HepG2 (cell line): ENCODE measurements around the gene UBTD2. TPM values are rescaled to one million over a fixed set of nuclear protein-coding genes. Genes with fewer than 3 reads are reported as not detected.

Experiments used
- ATAC-seq: fragments of 200-7000 bp; cut with Tn5 transposase; 3 replicates; pipeline ENCODE4 v1.9.1; 2020; ENCODE audit warnings: mild to moderate bottlenecking, moderate library complexity
- BruUV-seq: library from RNA; stranded (reverse); fragments of 400-500 nt; replicated peaks from 2 replicates; lab custom pipeline; 2021; lab: Mats Ljungman, UMichigan
- CTCF ChIA-PET: fragments of 300-600 bp; formaldehyde crosslinking; extraction: SDS; loops from one replicate; lab custom pipeline; 2021; ENCODE audit warnings: low total read pairs, inconsistent platforms, low intra/inter-chr PET ratio; lab: Yijun Ruan, JAX
- POLR2A ChIA-PET: fragments of 350-600 bp; sonication (Branson Sonifier 250); formaldehyde crosslinking; loops from one replicate; lab custom pipeline; 2020; ENCODE audit warnings: antibody characterized with exemption, inconsistent platforms; lab: Yijun Ruan, JAX
- DNase-seq: peaks from one replicate; pipeline ENCODE4 v3.0.0-alpha.2; 2015; ENCODE audit warnings: low spot score
- FAIRE-seq: peaks from 3 replicates; lab custom pipeline; 2011; peaks lifted over from hg19 to GRCh38; lab: Jason Lieb, UNC
- H2AFZ ChIP-seq: one replicate; pipeline ENCODE4 v1.6.1; 2011; ENCODE audit warnings: low read length, inconsistent platforms
- H3K27ac ChIP-seq: fragments of 300-600 bp; 3 replicates; pipeline ENCODE4 v1.8.0; 2011; ENCODE audit warnings: mixed run types, mild to moderate bottlenecking, mixed read lengths, low read length, inconsistent platforms; ENCODE audit not compliant: insufficient read depth; ENCODE audit errors: extremely low read length
- H3K27me3 ChIP-seq, 2 experiments: fragments of 200-600 bp in 1 of 2; 2 replicates in 1 of 2; 3 replicates in 1 of 2; pipeline versions ENCODE4 v1.6.0 to v1.8.0; 2011; ENCODE audit warnings: low read length in 2 of 2, mild to moderate bottlenecking in 2 of 2, moderate library complexity in 2 of 2, inconsistent platforms in 1 of 2; ENCODE audit not compliant: insufficient read depth in 2 of 2, control insufficient read depth in 1 of 2
- H3K36me3 ChIP-seq, 2 experiments: fragments of 200-600 bp in 1 of 2; replicated peaks in 1 of 2; 2 replicates in 1 of 2; 3 replicates in 1 of 2; pipeline versions ENCODE4 v1.5.1 to v1.8.0; 2011; ENCODE audit warnings: low read length in 2 of 2, inconsistent platforms in 1 of 2; ENCODE audit not compliant: insufficient read depth in 2 of 2, control insufficient read depth in 1 of 2
- H3K4me1 ChIP-seq: 2 replicates; pipeline ENCODE4 v1.5.1; 2012; ENCODE audit warnings: low read length, inconsistent platforms; ENCODE audit not compliant: insufficient read depth
- H3K4me2 ChIP-seq: 2 replicates; pipeline ENCODE4 v1.6.0; 2011; ENCODE audit warnings: low read depth, low read length, inconsistent platforms
- H3K4me3 ChIP-seq, 3 experiments: fragments of 200-600 bp in 1 of 3; sonication (generic), shearing (Covaris generic) in 1 of 3; replicated peaks in 1 of 3; 2 replicates each; pipeline ENCODE4 v1.5.1; 2011 to 2016; ENCODE audit warnings: low read length in 3 of 3, inconsistent platforms in 2 of 3, low read depth in 2 of 3, mild to moderate bottlenecking in 2 of 3, control low read depth in 1 of 3, mixed read lengths in 1 of 3; ENCODE audit not compliant: insufficient read depth in 1 of 3
- H3K79me2 ChIP-seq: one replicate; pipeline ENCODE4 v1.6.1; 2011; ENCODE audit warnings: low read length, inconsistent platforms; ENCODE audit not compliant: insufficient read depth
- H3K9ac ChIP-seq: 2 replicates; pipeline ENCODE4 v1.6.0; 2011; ENCODE audit warnings: mild to moderate bottlenecking, low read depth, low read length, inconsistent platforms; ENCODE audit not compliant: insufficient read depth
- H3K9me3 ChIP-seq: 2 replicates; pipeline ENCODE4 v1.5.1; 2012; ENCODE audit warnings: mild to moderate bottlenecking, low read length
- H4K20me1 ChIP-seq: 2 replicates; pipeline ENCODE4 v1.6.0; 2011; ENCODE audit warnings: inconsistent platforms, mild to moderate bottlenecking, low read length, moderate library complexity; ENCODE audit not compliant: insufficient read depth
- HOXA7 ChIP-seq: sonication (generic); formaldehyde crosslinking; IDR thresholded peaks from 2 replicates; pipeline ENCODE4 v1.8.1; 2022; ENCODE audit warnings: mild to moderate bottlenecking, missing genetic modification reagents, moderate library complexity
- MYNN ChIP-seq: sonication (generic); formaldehyde crosslinking; IDR thresholded peaks from 2 replicates; pipeline ENCODE4 v1.4.0; 2020; ENCODE audit warnings: mild to moderate bottlenecking, low read depth, missing genetic modification reagents
- POLR2A ChIP-seq, 2 experiments: IDR thresholded peaks; 2 replicates each; pipeline ENCODE4 v1.6.1; 2011; ENCODE audit warnings: low read depth in 2 of 2, low read length in 2 of 2, mild to moderate bottlenecking in 1 of 2, moderate library complexity in 1 of 2; ENCODE audit not compliant: insufficient read depth in 1 of 2
- RXRB ChIP-seq: IDR thresholded peaks from 2 replicates; pipeline ENCODE4 v1.6.1; 2016; ENCODE audit warnings: borderline replicate concordance, missing genetic modification reagents, missing compliant biosample characterization
- TOPORS ChIP-seq: sonication (generic); formaldehyde crosslinking; IDR thresholded peaks from 2 replicates; pipeline ENCODE4 v1.8.0; 2023; ENCODE audit warnings: mild to moderate bottlenecking, missing genetic modification reagents
- ZNF496 ChIP-seq: sonication (generic); formaldehyde crosslinking; IDR thresholded peaks from 2 replicates; pipeline ENCODE4 v1.8.1; 2023; ENCODE audit warnings: mild to moderate bottlenecking, moderate library complexity, missing genetic modification reagents; ENCODE audit not compliant: insufficient replicate concordance
- ZSCAN29 ChIP-seq: sonication (generic); formaldehyde crosslinking; conservative IDR thresholded peaks from 2 replicates; pipeline ENCODE4 v1.4.0; 2020; ENCODE audit warnings: mild to moderate bottlenecking, missing genetic modification reagents
- WGBS: methylation state at CpG from one replicate; pipeline ENCODE4 v1.1.6; 2017; ENCODE audit warnings: low lambda C conversion rate; 5-methylcytosine and 5-hydroxymethylcytosine counted together
- in situ Hi-C: cut with HindIII; loops from 2 replicates; pipeline ENCODE4 v1.10.0; 2017; ENCODE audit warnings: low pct_unique_long_range_greater_than_20kb; ENCODE audit not compliant: extremely low pct_ligation_motif_present
- intact Hi-C: fragments of 100-400 bp; cut with micrococcal nuclease; formaldehyde crosslinking; loops from one replicate; pipeline ENCODE4 v1.10.0; 2022; ENCODE audit not compliant: unreplicated experiment
- polyA plus RNA-seq, 8 experiments: library from polyadenylated mRNA; depleted of rRNA in 3 of 8; stranded (reverse) in 7 of 8; unstranded in 1 of 8; fragments of >200 nt; fragmentation: Illumina TruSeq in 4 of 8; extraction: Trizol in 4 of 8; gene quantifications; 2 replicates each; pipeline versions ENCODE4 v1.2.1 to v1.2.3, GENCODE V29; 2011 to 2016; ENCODE audit warnings: low read depth in 4 of 8, missing spikeins in 1 of 8, mixed read lengths in 1 of 8; ENCODE audit not compliant: insufficient read depth in 1 of 8
- total RNA-seq, 5 experiments: library from RNA; depleted of rRNA; stranded (reverse); fragments of >200 nt; fragmentation: Illumina TruSeq; extraction: Trizol; gene quantifications; 2 replicates each; pipeline ENCODE4 v1.2.3, GENCODE V29; 2016; ENCODE audit warnings: low read depth in 1 of 5
- TF ChIP-seq, protein P1 (sequence below): sonication (generic); formaldehyde crosslinking; IDR thresholded peaks from 2 replicates; pipeline ENCODE4 v1.5.1; 2020; ENCODE audit warnings: missing genetic modification reagents, mild to moderate bottlenecking, borderline replicate concordance
- TF ChIP-seq, protein P2 (sequence below): sonication (generic); formaldehyde crosslinking; IDR thresholded peaks from 2 replicates; pipeline ENCODE4 v1.5.1; 2020; ENCODE audit warnings: missing genetic modification reagents, mild to moderate bottlenecking, borderline replicate concordance
- TF ChIP-seq, protein P3 (sequence below), 2 experiments: IDR thresholded peaks; 2 replicates each; pipeline ENCODE4 v1.6.1; 2011 to 2012; ENCODE audit warnings: low read length in 2 of 2, borderline replicate concordance in 1 of 2, low read depth in 1 of 2, mild to moderate bottlenecking in 1 of 2, moderate library complexity in 1 of 2
- TF ChIP-seq, protein P4 (sequence below): sonication (generic); formaldehyde crosslinking; IDR thresholded peaks from 2 replicates; pipeline ENCODE4 v1.5.0; 2020; ENCODE audit warnings: missing genetic modification reagents

UBTD2 gene
- total and polyA plus RNA-seq, 2 of the 13 experiments (the other 11 are each of a cell fraction or from before 2014, with no cell fraction given) = 15.2 to 24.1 TPM

DNA sequence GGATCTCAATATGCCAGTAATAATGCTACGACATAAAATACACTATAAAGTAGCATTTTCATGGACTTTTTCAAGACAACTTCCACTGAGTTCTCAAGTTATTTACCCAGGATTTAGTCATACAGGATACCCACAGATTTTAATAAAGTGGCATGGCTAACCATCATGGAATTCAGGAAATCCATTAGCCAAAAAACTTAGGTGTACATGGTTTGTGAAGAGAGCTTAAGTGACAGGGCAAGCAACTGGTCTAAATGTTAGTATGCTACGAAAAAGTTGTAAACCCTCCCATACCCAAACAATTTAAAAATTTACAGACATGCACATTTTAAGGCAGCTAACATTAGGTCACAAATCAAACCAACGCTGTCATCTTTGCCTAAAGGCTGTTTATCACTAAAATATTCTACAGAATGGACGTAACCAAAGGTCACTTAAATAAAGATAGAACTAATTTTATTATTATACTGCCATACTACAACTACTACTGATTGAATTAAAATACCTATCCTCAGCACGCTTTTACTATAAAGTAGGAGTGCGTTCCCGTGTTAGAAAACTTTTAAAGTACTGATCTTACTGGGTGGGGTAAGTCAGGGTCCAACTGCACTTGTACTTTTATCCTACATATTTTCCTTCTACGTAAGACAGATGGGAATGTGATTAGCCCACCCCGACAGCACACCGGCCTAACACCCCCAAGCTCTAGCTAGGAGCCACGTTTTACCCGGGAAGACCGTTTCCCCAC is 1.1 kb downstream of the UBTD2 start:
- CTCF ChIA-PET = no interaction called here
- Histone ChIP-seq H3K36me3 (0 out of 5 replicates have a peak, but pooled peaks cover 0 to 3% of the 10 kb centered on the region in 2 experiments), H3K4me1 (peaks cover 68% of the 10 kb centered on the region), H3K27me3 (no peaks in the 10 kb centered on the region; a peak in 1 of 5 replicates), H4K20me1 (0 out of 2 replicates have a peak, but pooled peaks cover 14% of the 10 kb centered on the region), H2AFZ (no peak overlapping the region), H3K9me3 (no peaks in the 10 kb centered on the region), H3K4me2 (peak overlapping the region; percentile 83), H3K27ac (peak overlapping the region; percentile 84), H3K9ac (peak overlapping the region; percentile 82), H3K79me2 (peaks cover 56% of the 10 kb centered on the region), H3K4me3 (peak overlapping the region; percentile 82 to 89 (median 87))
- ATAC-seq = no peak
- TF ChIP-seq, protein P1, sequence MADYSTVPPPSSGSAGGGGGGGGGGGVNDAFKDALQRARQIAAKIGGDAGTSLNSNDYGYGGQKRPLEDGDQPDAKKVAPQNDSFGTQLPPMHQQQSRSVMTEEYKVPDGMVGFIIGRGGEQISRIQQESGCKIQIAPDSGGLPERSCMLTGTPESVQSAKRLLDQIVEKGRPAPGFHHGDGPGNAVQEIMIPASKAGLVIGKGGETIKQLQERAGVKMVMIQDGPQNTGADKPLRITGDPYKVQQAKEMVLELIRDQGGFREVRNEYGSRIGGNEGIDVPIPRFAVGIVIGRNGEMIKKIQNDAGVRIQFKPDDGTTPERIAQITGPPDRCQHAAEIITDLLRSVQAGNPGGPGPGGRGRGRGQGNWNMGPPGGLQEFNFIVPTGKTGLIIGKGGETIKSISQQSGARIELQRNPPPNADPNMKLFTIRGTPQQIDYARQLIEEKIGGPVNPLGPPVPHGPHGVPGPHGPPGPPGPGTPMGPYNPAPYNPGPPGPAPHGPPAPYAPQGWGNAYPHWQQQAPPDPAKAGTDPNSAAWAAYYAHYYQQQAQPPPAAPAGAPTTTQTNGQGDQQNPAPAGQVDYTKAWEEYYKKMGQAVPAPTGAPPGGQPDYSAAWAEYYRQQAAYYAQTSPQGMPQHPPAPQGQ (CRISPR knock-in tag) = no peak
- TF ChIP-seq MYNN (CRISPR knock-in tag) = no peak
- no peak for TF ChIP-seq ZNF496 (CRISPR knock-in tag)
- TF ChIP-seq, protein P2, sequence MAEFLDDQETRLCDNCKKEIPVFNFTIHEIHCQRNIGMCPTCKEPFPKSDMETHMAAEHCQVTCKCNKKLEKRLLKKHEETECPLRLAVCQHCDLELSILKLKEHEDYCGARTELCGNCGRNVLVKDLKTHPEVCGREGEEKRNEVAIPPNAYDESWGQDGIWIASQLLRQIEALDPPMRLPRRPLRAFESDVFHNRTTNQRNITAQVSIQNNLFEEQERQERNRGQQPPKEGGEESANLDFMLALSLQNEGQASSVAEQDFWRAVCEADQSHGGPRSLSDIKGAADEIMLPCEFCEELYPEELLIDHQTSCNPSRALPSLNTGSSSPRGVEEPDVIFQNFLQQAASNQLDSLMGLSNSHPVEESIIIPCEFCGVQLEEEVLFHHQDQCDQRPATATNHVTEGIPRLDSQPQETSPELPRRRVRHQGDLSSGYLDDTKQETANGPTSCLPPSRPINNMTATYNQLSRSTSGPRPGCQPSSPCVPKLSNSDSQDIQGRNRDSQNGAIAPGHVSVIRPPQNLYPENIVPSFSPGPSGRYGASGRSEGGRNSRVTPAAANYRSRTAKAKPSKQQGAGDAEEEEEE (CRISPR knock-in tag) = no peak
- no peak for TF ChIP-seq TOPORS (CRISPR knock-in tag)
- no peak for TF ChIP-seq RXRB (CRISPR knock-in tag)
- TF ChIP-seq, protein P3, sequence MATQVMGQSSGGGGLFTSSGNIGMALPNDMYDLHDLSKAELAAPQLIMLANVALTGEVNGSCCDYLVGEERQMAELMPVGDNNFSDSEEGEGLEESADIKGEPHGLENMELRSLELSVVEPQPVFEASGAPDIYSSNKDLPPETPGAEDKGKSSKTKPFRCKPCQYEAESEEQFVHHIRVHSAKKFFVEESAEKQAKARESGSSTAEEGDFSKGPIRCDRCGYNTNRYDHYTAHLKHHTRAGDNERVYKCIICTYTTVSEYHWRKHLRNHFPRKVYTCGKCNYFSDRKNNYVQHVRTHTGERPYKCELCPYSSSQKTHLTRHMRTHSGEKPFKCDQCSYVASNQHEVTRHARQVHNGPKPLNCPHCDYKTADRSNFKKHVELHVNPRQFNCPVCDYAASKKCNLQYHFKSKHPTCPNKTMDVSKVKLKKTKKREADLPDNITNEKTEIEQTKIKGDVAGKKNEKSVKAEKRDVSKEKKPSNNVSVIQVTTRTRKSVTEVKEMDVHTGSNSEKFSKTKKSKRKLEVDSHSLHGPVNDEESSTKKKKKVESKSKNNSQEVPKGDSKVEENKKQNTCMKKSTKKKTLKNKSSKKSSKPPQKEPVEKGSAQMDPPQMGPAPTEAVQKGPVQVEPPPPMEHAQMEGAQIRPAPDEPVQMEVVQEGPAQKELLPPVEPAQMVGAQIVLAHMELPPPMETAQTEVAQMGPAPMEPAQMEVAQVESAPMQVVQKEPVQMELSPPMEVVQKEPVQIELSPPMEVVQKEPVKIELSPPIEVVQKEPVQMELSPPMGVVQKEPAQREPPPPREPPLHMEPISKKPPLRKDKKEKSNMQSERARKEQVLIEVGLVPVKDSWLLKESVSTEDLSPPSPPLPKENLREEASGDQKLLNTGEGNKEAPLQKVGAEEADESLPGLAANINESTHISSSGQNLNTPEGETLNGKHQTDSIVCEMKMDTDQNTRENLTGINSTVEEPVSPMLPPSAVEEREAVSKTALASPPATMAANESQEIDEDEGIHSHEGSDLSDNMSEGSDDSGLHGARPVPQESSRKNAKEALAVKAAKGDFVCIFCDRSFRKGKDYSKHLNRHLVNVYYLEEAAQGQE (IDR thresholded peaks at IDR 0.05; ENCODE audit: borderline replicate concordance in 1 of 2, low read depth in 1 of 2, low read length in 2 of 2) = no peak
- no peak for TF ChIP-seq HOXA7 (CRISPR knock-in tag)
- 0 out of 2 replicates have a peak, but pooled peaks have one; percentile 7 for TF ChIP-seq ZSCAN29 (CRISPR knock-in tag)
- 0 out of 4 replicates have a peak, but pooled peaks of 1 of the 2 experiments have one; percentile 18 for TF ChIP-seq POLR2A (IDR thresholded peaks at IDR 0.05; ENCODE audit: insufficient read depth in 1 of 2, low read depth in 2 of 2, low read length in 2 of 2)
- TF ChIP-seq, protein P4, sequence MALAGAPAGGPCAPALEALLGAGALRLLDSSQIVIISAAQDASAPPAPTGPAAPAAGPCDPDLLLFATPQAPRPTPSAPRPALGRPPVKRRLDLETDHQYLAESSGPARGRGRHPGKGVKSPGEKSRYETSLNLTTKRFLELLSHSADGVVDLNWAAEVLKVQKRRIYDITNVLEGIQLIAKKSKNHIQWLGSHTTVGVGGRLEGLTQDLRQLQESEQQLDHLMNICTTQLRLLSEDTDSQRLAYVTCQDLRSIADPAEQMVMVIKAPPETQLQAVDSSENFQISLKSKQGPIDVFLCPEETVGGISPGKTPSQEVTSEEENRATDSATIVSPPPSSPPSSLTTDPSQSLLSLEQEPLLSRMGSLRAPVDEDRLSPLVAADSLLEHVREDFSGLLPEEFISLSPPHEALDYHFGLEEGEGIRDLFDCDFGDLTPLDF (CRISPR knock-in tag) = no peak
- no peak for DNase-seq
- in situ Hi-C loops = loop anchor here (10.0 kb wide), 1 partner anchor 178 kb away; no protein-coding TSS in a partner anchor
- POLR2A ChIA-PET = interaction anchor here (0.9 to 2.3 kb wide), 7 partner anchors 10 to 117 kb away, joined by 3 to 10 read pairs (median 5); no protein-coding TSS in a partner anchor
- WGBS = under 1% methylated on average over 13 of the region's 13 CpGs
- TSS peak; percentile 63 for BruUV-seq
- no peak for FAIRE-seq
- intact Hi-C loops = loop anchor here (5.0 kb wide), 2 partner anchors 45 to 75 kb away; no protein-coding TSS in a partner anchor
